ENCODE measurements around the gene SERPINA1. TPM values are rescaled to one million over a fixed set of nuclear protein-coding genes. Genes with fewer than 3 reads are reported as not detected.

The SERPINA1 gene
- total and polyA plus RNA-seq, 10 of the 15 experiments (the other 5 are each of a cell fraction or from before 2014, with no cell fraction given): 0.16 to 6.6 (median 0.53) TPM

DNA sequence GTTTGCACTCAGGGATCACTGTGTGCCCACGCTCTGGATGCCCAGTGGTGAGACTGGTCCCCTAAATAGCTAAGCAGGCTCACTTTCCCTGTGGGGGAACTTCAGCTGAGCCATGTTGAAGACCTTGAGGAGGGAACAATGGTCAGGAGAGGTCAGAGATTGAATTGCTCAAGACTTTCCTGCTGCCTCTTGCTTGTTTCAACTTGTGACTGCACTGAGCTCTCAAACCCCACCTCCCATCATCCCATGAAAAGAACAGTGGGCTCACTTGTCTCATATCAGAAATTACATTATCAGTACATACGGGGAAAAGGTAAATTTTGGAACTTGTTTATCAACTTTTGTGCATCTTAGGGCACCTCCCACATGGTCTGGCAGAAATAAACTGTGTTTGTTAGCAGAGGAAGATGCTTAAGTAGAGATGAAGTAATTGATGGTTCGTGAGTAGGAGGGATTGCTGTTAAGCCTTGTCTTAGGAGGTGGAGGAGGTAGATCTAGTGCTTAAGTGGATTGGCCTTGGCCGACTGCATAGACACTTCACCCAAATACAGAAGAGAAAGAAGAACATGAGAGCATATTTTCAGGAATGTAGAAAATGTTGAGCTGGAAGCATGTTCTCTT is 15.0 kb upstream of the SERPINA1 start (continued):
- no peak for TF ChIP-seq NFIC (IDR thresholded peaks at IDR 0.05; ENCODE audit: low read depth, low read length)
- TF ChIP-seq, protein P1, sequence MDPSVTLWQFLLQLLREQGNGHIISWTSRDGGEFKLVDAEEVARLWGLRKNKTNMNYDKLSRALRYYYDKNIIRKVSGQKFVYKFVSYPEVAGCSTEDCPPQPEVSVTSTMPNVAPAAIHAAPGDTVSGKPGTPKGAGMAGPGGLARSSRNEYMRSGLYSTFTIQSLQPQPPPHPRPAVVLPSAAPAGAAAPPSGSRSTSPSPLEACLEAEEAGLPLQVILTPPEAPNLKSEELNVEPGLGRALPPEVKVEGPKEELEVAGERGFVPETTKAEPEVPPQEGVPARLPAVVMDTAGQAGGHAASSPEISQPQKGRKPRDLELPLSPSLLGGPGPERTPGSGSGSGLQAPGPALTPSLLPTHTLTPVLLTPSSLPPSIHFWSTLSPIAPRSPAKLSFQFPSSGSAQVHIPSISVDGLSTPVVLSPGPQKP (IDR thresholded peaks at IDR 0.05; ENCODE audit: low read depth, low read length): no peak
- no peak for TF ChIP-seq GABPA (IDR thresholded peaks at IDR 0.05; ENCODE audit: low read depth)
- no peak for TF ChIP-seq CREM (IDR thresholded peaks at IDR 0.05; ENCODE audit: low read depth)

DNA sequence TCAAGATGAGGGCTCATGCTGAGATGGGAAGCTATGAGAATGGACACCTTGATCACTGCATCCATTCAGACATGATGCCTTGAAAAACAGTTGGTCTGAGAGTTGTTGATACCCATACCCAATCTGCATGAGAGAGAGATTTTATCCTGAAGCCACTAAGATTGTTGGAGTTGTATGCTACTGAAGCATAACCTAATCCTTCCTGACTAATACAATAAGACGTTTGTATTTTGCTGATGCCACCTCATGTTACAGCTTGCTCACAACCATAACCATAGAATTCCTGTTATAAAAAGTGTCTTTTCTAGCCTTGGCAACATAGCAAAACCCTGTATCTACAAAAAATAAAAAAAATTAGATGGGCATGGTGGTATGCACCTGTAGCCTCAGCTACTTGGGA is 12.7 kb upstream of the SERPINA1 start:
- no TSS peak for BruUV-seq (replicated peaks)
- Histone ChIP-seq H3K9ac (ENCODE audit: control insufficient read depth, insufficient read depth, low read length) (no peak overlapping the region), H2AFZ (ENCODE audit: control insufficient read depth, low read depth, low read length) (no peak overlapping the region), H3K27me3 (replicated peaks in 1 of 2; ENCODE audit: control insufficient read depth in 2 of 2, insufficient read depth in 2 of 2, low read length in 1 of 2) (peaks cover 0 to 4% of the 10 kb centered on the region in 2 experiments; a peak in 1 of 4 replicates), H4K20me1 (ENCODE audit: control insufficient read depth, insufficient read depth) (no peaks in the 10 kb centered on the region; the same call in 1 of the 2 replicates), H3K79me2 (ENCODE audit: control insufficient read depth, insufficient read depth, low read length) (no peaks in the 10 kb centered on the region), H3K27ac (ENCODE audit: control insufficient read depth, insufficient read depth) (no peak overlapping the region), H3K4me3 (no peak overlapping the region), H3K4me2 (ENCODE audit: control insufficient read depth, insufficient read depth) (no peak overlapping the region), H3K9me3 (replicated peaks; ENCODE audit: control insufficient read depth, insufficient read depth, low read length) (no peaks in the 10 kb centered on the region), H3K36me3 (ENCODE audit: control insufficient read depth in 2 of 2, insufficient read depth in 2 of 2, low read length in 1 of 2) (no peaks in the 10 kb centered on the region), H3K4me1 (ENCODE audit: control insufficient read depth, insufficient read depth, low read length) (no peaks in the 10 kb centered on the region)
- intact Hi-C loops (cut with micrococcal nuclease; ENCODE audit: unreplicated experiment) (no loop called here), in situ Hi-C loops (cut with MboI) (no loop called here)
- DNase-seq (ENCODE audit: low read depth, low spot score): no peak
- no peak for ATAC-seq
- no peak for FAIRE-seq
- ChIA-PET SMC1A (ENCODE audit: uncharacterized antibody, unreplicated experiment) (no interaction called here), POLR2A (no interaction called here), RAD21 (ENCODE audit: unreplicated experiment) (no interaction called here), CTCF (interaction anchor here (0.9 kb wide), 1 partner anchor 624 kb away, joined by 3 read pairs; no protein-coding TSS in a partner anchor)
- 0% methylated on average over 1 of the region's 1 CpG for WGBS (ENCODE audit: insufficient coverage, insufficient replicate concordance, low lambda C conversion rate, missing lambda C conversion rate)
- TF ChIP-seq ZNF274 (IDR thresholded peaks at IDR 0.05; ENCODE audit: insufficient read depth, insufficient read length) (no peak), NFYB (IDR thresholded peaks at IDR 0.05; ENCODE audit: insufficient read depth, low read depth, low read length) (no peak), GABPA (IDR thresholded peaks at IDR 0.05; ENCODE audit: low read depth) (no peak), TCF7 (IDR thresholded peaks at IDR 0.05; ENCODE audit: borderline replicate concordance) (no peak)
- TF ChIP-seq, protein P2, sequence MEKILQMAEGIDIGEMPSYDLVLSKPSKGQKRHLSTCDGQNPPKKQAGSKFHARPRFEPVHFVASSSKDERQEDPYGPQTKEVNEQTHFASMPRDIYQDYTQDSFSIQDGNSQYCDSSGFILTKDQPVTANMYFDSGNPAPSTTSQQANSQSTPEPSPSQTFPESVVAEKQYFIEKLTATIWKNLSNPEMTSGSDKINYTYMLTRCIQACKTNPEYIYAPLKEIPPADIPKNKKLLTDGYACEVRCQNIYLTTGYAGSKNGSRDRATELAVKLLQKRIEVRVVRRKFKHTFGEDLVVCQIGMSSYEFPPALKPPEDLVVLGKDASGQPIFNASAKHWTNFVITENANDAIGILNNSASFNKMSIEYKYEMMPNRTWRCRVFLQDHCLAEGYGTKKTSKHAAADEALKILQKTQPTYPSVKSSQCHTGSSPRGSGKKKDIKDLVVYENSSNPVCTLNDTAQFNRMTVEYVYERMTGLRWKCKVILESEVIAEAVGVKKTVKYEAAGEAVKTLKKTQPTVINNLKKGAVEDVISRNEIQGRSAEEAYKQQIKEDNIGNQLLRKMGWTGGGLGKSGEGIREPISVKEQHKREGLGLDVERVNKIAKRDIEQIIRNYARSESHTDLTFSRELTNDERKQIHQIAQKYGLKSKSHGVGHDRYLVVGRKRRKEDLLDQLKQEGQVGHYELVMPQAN (conservative IDR thresholded peaks at IDR 0.05): no peak
- TF ChIP-seq, protein P3, sequence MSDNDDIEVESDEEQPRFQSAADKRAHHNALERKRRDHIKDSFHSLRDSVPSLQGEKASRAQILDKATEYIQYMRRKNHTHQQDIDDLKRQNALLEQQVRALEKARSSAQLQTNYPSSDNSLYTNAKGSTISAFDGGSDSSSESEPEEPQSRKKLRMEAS (IDR thresholded peaks at IDR 0.05; ENCODE audit: low read depth, low read length): no peak
- TF ChIP-seq, protein P4, sequence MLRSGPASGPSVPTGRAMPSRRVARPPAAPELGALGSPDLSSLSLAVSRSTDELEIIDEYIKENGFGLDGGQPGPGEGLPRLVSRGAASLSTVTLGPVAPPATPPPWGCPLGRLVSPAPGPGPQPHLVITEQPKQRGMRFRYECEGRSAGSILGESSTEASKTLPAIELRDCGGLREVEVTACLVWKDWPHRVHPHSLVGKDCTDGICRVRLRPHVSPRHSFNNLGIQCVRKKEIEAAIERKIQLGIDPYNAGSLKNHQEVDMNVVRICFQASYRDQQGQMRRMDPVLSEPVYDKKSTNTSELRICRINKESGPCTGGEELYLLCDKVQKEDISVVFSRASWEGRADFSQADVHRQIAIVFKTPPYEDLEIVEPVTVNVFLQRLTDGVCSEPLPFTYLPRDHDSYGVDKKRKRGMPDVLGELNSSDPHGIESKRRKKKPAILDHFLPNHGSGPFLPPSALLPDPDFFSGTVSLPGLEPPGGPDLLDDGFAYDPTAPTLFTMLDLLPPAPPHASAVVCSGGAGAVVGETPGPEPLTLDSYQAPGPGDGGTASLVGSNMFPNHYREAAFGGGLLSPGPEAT (IDR thresholded peaks at IDR 0.05; ENCODE audit: low read depth): no peak
- TF ChIP-seq, protein P5, sequence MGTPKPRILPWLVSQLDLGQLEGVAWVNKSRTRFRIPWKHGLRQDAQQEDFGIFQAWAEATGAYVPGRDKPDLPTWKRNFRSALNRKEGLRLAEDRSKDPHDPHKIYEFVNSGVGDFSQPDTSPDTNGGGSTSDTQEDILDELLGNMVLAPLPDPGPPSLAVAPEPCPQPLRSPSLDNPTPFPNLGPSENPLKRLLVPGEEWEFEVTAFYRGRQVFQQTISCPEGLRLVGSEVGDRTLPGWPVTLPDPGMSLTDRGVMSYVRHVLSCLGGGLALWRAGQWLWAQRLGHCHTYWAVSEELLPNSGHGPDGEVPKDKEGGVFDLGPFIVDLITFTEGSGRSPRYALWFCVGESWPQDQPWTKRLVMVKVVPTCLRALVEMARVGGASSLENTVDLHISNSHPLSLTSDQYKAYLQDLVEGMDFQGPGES (IDR thresholded peaks at IDR 0.05): no peak
- TF ChIP-seq, protein P1 (IDR thresholded peaks at IDR 0.05; ENCODE audit: low read depth, low read length): no peak
